Measurements from ENCODE around the gene CNTNAP4. TPM values are rescaled to one million over a fixed set of nuclear protein-coding genes. Genes with fewer than 3 reads are reported as not detected.

Gene CNTNAP4
- total RNA-seq, 1 experiment from 2014 or later: not detected

- no peak for TF ChIP-seq RAD21 (IDR thresholded peaks at IDR 0.05; ENCODE audit: low read depth)
- H3K9ac ChIP-seq (ENCODE audit: low read length): no peak overlapping the region
- no TSS peak for BruUV-seq (replicated peaks)
- RAD21 ChIA-PET (ENCODE audit: low non-redundant PET in 1 of 2, low total read pairs in 2 of 2, uncharacterized antibody in 2 of 2, unreplicated experiment in 2 of 2): no interaction called here
- H3K9me2 ChIP-seq (ENCODE audit: insufficient read depth): no peaks in the 10 kb centered on the region
- no peak overlapping the region for H3K27ac ChIP-seq (ENCODE audit: low read depth, low read length)
- POLR2A ChIA-PET: no interaction called here
- no peak for DNase-seq (ENCODE audit: low read depth, low spot score)
- H3K36me3 ChIP-seq (ENCODE audit: control insufficient read depth in 1 of 2, insufficient read depth in 2 of 2, low read length in 2 of 2): no peaks in the 10 kb centered on the region
- H3K4me3 ChIP-seq (replicated peaks in 1 of 2; ENCODE audit: low read depth in 1 of 2, low read length in 2 of 2): no peak overlapping the region
- H4K20me1 ChIP-seq (ENCODE audit: insufficient read depth): no peaks in the 10 kb centered on the region
- no peak overlapping the region for H3K4me2 ChIP-seq (ENCODE audit: low read length)
- ATAC-seq: no peak
- H3K79me2 ChIP-seq (ENCODE audit: insufficient read depth, low read length): no peaks in the 10 kb centered on the region
- H2AFZ ChIP-seq (ENCODE audit: low read depth, low read length, poor library complexity, severe bottlenecking): no peak overlapping the region
- H3K27me3 ChIP-seq (ENCODE audit: insufficient read depth, low read length): no peaks in the 10 kb centered on the region
- no peaks in the 10 kb centered on the region for H3K4me1 ChIP-seq (ENCODE audit: control insufficient read depth in 1 of 2, insufficient read depth in 2 of 2, low read length in 2 of 2)
- intact Hi-C loops (cut with micrococcal nuclease): no loop called here
- H3K9me3 ChIP-seq (ENCODE audit: control insufficient read depth in 1 of 2, insufficient read depth in 1 of 2, low read depth in 1 of 2, low read length in 2 of 2): peaks cover 7 to 8% of the 10 kb centered on the region in 2 experiments; a peak in 2 of 4 replicates
- CTCF ChIA-PET: no interaction called here
Observed at GRCh38 chr16:76565542-76565941, 288.3 kb downstream of the CNTNAP4 start.

- DNase-seq (ENCODE audit: low read depth, low spot score) (no peak), ATAC-seq (no peak)
- CTCF ChIA-PET: no interaction called here
- no peak overlapping the region for H2AFZ ChIP-seq (ENCODE audit: low read depth, low read length, poor library complexity, severe bottlenecking)
- no peaks in the 10 kb centered on the region for H3K36me3 ChIP-seq (ENCODE audit: control insufficient read depth in 1 of 2, insufficient read depth in 2 of 2, low read length in 2 of 2)
- POLR2A ChIA-PET: no interaction called here
- no peak overlapping the region for H3K27ac ChIP-seq (ENCODE audit: low read depth, low read length)
- no peak overlapping the region for H3K4me3 ChIP-seq (replicated peaks in 1 of 2; ENCODE audit: low read depth in 1 of 2, low read length in 2 of 2)
- no peaks in the 10 kb centered on the region for H3K4me1 ChIP-seq (ENCODE audit: control insufficient read depth in 1 of 2, insufficient read depth in 2 of 2, low read length in 2 of 2)
- no peaks in the 10 kb centered on the region for H4K20me1 ChIP-seq (ENCODE audit: insufficient read depth)
- no TSS peak for BruUV-seq (replicated peaks)
- RAD21 ChIA-PET (ENCODE audit: low non-redundant PET in 1 of 2, low total read pairs in 2 of 2, uncharacterized antibody in 2 of 2, unreplicated experiment in 2 of 2): no interaction called here
- H3K9me2 ChIP-seq (ENCODE audit: insufficient read depth): no peaks in the 10 kb centered on the region
- H3K27me3 ChIP-seq (ENCODE audit: insufficient read depth, low read length): no peaks in the 10 kb centered on the region
- H3K9ac ChIP-seq (ENCODE audit: low read length): no peak overlapping the region
- no peaks in the 10 kb centered on the region for H3K79me2 ChIP-seq (ENCODE audit: insufficient read depth, low read length)
- H3K9me3 ChIP-seq (ENCODE audit: control insufficient read depth in 1 of 2, insufficient read depth in 1 of 2, low read depth in 1 of 2, low read length in 2 of 2): peaks cover 4 to 7% of the 10 kb centered on the region in 2 experiments; a peak in 2 of 4 replicates
- H3K4me2 ChIP-seq (ENCODE audit: low read length): no peak overlapping the region
- TF ChIP-seq POLR2A (IDR thresholded peaks at IDR 0.05; ENCODE audit: borderline replicate concordance, extremely low read depth, insufficient read depth, insufficient read length) (no peak), EZH2phosphoT487 (IDR thresholded peaks at IDR 0.05; ENCODE audit: borderline replicate concordance) (no peak), YY1 (IDR thresholded peaks at IDR 0.05; ENCODE audit: extremely low read depth, insufficient replicate concordance, low read depth, low read length) (no peak), JUND (IDR thresholded peaks at IDR 0.05) (no peak), SP1 (IDR thresholded peaks at IDR 0.05; ENCODE audit: low read depth) (no peak), CBX3 (IDR thresholded peaks at IDR 0.05; ENCODE audit: low read depth) (no peak), ELF1 (IDR thresholded peaks at IDR 0.05; ENCODE audit: borderline replicate concordance, low read depth) (no peak), MAX (IDR thresholded peaks at IDR 0.05) (no peak), ZFX (IDR thresholded peaks at IDR 0.05) (no peak)
- intact Hi-C loops (cut with micrococcal nuclease): no loop called here
Observed at GRCh38 chr16:76571755-76572154, 294.6 kb downstream of the CNTNAP4 start.

All from HCT116 (cell line).